ENCODE data around the gene SGCA. TPM values are rescaled to one million over a fixed set of nuclear protein-coding genes. Genes with fewer than 3 reads are reported as not detected.
A peak's percentile ranks its signal among the peaks of the same experiment; 100 is the strongest.

The SGCA gene
- total and polyA plus RNA-seq, 2 of the 13 experiments (the other 11 are each of a cell fraction or from before 2014, with no cell fraction given) = not detected

GRCh38 chr17:50123649-50124349 lies 42.0 kb upstream of the SGCA start (continued):
- TF ChIP-seq MYC (CRISPR knock-in tag; IDR thresholded peaks at IDR 0.05; ENCODE audit: borderline replicate concordance) (0 out of 2 replicates have a peak, but pooled peaks have one; percentile 32), ZNF558 (CRISPR knock-in tag; IDR thresholded peaks at IDR 0.05; ENCODE audit: borderline replicate concordance) (no peak), ZBTB34 (CRISPR knock-in tag; IDR thresholded peaks at IDR 0.05) (no peak), GATA4 (IDR thresholded peaks at IDR 0.05; ENCODE audit: borderline replicate concordance, low read depth) (no peak), ZNF773 (CRISPR knock-in tag; IDR thresholded peaks at IDR 0.05; ENCODE audit: borderline replicate concordance) (no peak), TFDP1 (CRISPR knock-in tag; IDR thresholded peaks at IDR 0.05; ENCODE audit: borderline replicate concordance) (0 out of 2 replicates have a peak, but pooled peaks have one; percentile 35), CSRNP2 (CRISPR knock-in tag; conservative IDR thresholded peaks at IDR 0.05; ENCODE audit: low read depth) (no peak), ZNF660 (CRISPR knock-in tag; IDR thresholded peaks at IDR 0.05; ENCODE audit: borderline replicate concordance, low read depth) (no peak), KAT7 (CRISPR knock-in tag; IDR thresholded peaks at IDR 0.05; ENCODE audit: borderline replicate concordance) (no peak), ZNF557 (CRISPR knock-in tag; IDR thresholded peaks at IDR 0.05) (no peak), ELK4 (CRISPR knock-in tag; IDR thresholded peaks at IDR 0.05; ENCODE audit: borderline replicate concordance) (no peak), ZFY (CRISPR knock-in tag; IDR thresholded peaks at IDR 0.05) (peak; percentile 67), THAP11 (CRISPR knock-in tag; IDR thresholded peaks at IDR 0.05) (no peak), MAX (IDR thresholded peaks at IDR 0.05) (peak; percentile 28; the same call in 1 of the 2 replicates), IRX3 (CRISPR knock-in tag; IDR thresholded peaks at IDR 0.05; ENCODE audit: borderline replicate concordance, low read depth) (no peak), ZNF652 (CRISPR knock-in tag; IDR thresholded peaks at IDR 0.05; ENCODE audit: borderline replicate concordance, low read depth) (no peak), ZNF234 (CRISPR knock-in tag; conservative IDR thresholded peaks at IDR 0.05) (no peak), ZNF703 (CRISPR knock-in tag; IDR thresholded peaks at IDR 0.05; ENCODE audit: borderline replicate concordance) (no peak), SIX1 (CRISPR knock-in tag; IDR thresholded peaks at IDR 0.05; ENCODE audit: borderline replicate concordance) (no peak), ZNF550 (CRISPR knock-in tag; IDR thresholded peaks at IDR 0.05; ENCODE audit: borderline replicate concordance) (no peak), ISX (CRISPR knock-in tag; conservative IDR thresholded peaks at IDR 0.05) (no peak)
